Measurements from ENCODE around the gene HINT1. TPM values are rescaled to one million over a fixed set of nuclear protein-coding genes. Genes with fewer than 3 reads are reported as not detected.

The HINT1 gene
- polyA plus RNA-seq, 3 donors: 148 to 223 (median 191) TPM

DNA sequence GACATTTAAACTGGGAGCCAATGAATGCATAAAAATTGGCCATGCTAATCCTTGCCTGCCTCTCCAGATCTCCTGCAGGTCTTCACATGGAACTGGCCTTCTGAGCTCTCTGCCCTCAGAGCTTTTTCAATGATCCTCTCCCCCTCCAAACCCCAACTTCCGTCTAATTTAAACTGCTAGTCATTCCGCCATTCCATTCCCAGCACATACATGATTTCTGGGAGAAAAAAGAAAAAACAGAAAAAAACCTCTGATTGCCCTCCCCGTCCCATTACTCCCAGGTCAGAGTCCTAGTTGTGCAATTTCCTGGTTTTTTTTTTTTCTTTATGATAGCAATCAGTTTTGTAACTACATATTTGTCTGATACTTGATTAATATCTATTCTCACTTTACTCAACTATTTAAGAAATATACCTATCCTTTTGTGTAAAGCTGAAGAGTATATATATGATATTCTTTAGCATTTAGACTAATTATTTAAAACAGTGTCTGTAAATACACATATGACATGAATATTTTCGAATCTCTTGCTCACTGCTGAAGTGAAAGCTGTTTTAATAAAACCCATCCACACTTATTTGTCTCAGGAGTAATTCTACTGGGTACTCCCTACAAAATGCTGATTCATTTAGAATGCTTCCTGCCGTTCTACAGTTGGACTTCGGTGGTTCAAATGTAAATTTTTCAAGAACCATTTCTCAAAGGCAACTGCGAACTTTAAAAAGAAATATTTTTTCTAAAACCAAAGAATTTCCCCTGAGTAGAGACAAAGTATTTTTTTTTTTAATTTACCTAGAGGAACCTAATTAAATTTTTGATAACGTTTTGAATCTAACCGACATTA, 1.6 kb downstream of the HINT1 start:
- no peak overlapping the region for H2AFZ ChIP-seq (ENCODE audit: insufficient read depth, low read depth, low read length, poor library complexity, severe bottlenecking)
- WGBS (ENCODE audit: insufficient coverage): 0% methylated on average over 4 of the region's 9 CpGs
- DNase-seq: peak; percentile 4 to 34 (median 16)

DNA sequence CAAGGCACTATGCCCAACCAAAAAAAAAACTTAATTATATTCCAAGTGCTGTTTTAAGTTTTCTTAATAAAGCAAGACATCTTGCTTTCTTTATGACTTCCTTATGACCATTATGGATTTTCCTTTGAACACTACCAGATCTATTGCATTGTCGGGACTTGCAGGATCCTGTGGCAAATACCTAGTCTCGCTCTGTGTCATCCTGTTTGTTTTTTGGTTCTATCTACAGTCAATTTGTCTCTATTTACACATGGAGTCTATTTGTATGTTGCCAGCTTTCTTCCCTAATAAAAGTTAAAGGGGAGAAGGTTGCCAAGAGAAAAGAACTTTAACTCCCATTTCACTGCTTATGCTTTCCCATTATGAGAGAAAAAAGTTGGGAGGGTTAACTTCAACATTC, 4.9 kb downstream of the HINT1 start:
- peaks cover 43% of the 10 kb centered on the region for H3K79me2 ChIP-seq (ENCODE audit: insufficient read depth, low read length)
- H3K4me3 Mint-ChIP-seq: no peak overlapping the region
- H3K4me1 Mint-ChIP-seq: peaks cover 14% of the 10 kb centered on the region
- no peak overlapping the region for H3K27ac ChIP-seq (ENCODE audit: low read depth in 1 of 2, low read length in 2 of 2)
- peaks cover 39 to 52% of the 10 kb centered on the region in 2 donors for H3K36me3 Mint-ChIP-seq
- DNase-seq: no peak
- TF ChIP-seq, protein P1, sequence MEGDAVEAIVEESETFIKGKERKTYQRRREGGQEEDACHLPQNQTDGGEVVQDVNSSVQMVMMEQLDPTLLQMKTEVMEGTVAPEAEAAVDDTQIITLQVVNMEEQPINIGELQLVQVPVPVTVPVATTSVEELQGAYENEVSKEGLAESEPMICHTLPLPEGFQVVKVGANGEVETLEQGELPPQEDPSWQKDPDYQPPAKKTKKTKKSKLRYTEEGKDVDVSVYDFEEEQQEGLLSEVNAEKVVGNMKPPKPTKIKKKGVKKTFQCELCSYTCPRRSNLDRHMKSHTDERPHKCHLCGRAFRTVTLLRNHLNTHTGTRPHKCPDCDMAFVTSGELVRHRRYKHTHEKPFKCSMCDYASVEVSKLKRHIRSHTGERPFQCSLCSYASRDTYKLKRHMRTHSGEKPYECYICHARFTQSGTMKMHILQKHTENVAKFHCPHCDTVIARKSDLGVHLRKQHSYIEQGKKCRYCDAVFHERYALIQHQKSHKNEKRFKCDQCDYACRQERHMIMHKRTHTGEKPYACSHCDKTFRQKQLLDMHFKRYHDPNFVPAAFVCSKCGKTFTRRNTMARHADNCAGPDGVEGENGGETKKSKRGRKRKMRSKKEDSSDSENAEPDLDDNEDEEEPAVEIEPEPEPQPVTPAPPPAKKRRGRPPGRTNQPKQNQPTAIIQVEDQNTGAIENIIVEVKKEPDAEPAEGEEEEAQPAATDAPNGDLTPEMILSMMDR (IDR thresholded peaks at IDR 0.05): no peak
- no peak overlapping the region for H3K4me3 ChIP-seq (replicated peaks in 1 of 3; ENCODE audit: low read depth in 2 of 3, low read length in 3 of 3)
- no peak overlapping the region for H2AFZ ChIP-seq (ENCODE audit: insufficient read depth, low read depth, low read length, poor library complexity, severe bottlenecking)
- peak overlapping the region in 1 of 7 donors; percentile 35 for H3K27ac Mint-ChIP-seq
- H3K27me3 Mint-ChIP-seq (ENCODE audit: low read depth in 3 of 3): no peaks in the 10 kb centered on the region
- H3K9me3 ChIP-seq (replicated peaks in 1 of 2; ENCODE audit: control insufficient read depth in 1 of 2, insufficient read depth in 1 of 2, low read length in 2 of 2): no peaks in the 10 kb centered on the region
- H3K4me1 ChIP-seq (ENCODE audit: control insufficient read depth in 1 of 2, insufficient read depth in 2 of 2, low read length in 2 of 2): peaks cover 13 to 21% of the 10 kb centered on the region in 2 donors
- H4K20me1 ChIP-seq (ENCODE audit: insufficient read depth, low read length): peaks cover 7% of the 10 kb centered on the region
- intact Hi-C loops (cut with micrococcal nuclease): loop anchor here (5.0 to 10.0 kb wide), 2 partner anchors 95 to 222 kb away; no protein-coding TSS in a partner anchor
- WGBS (ENCODE audit: insufficient coverage): no CpG with 5 or more reads among the region's 2 CpGs
- no peak overlapping the region for H3K9ac ChIP-seq (ENCODE audit: insufficient read depth, low read length, poor library complexity, severe bottlenecking)
- no peaks in the 10 kb centered on the region for H3K27me3 ChIP-seq (ENCODE audit: control insufficient read depth in 2 of 2, insufficient read depth in 2 of 2, low read length in 2 of 2)
- peaks cover 0 to 2% (median 0%) of the 10 kb centered on the region in 7 donors for H3K9me3 Mint-ChIP-seq
- peaks cover 41 to 50% of the 10 kb centered on the region in 2 donors for H3K36me3 ChIP-seq (replicated peaks in 1 of 2; ENCODE audit: control insufficient read depth in 1 of 2, insufficient read depth in 2 of 2, low read length in 2 of 2)
- H3K4me2 ChIP-seq (replicated peaks; ENCODE audit: extremely low read depth, low read length, poor library complexity, severe bottlenecking): no peak overlapping the region

More for the DNA sequence above, 1.6 kb downstream of the HINT1 start:
- peak overlapping the region; percentile 80 to 94 (median 92) for H3K27ac Mint-ChIP-seq
- peaks cover 22% of the 10 kb centered on the region for H3K4me1 Mint-ChIP-seq
- H3K9ac ChIP-seq (ENCODE audit: insufficient read depth, low read length, poor library complexity, severe bottlenecking): peak overlapping the region; percentile 75
- H3K4me2 ChIP-seq (replicated peaks; ENCODE audit: extremely low read depth, low read length, poor library complexity, severe bottlenecking): peak overlapping the region; percentile 90
- H3K27me3 ChIP-seq (ENCODE audit: control insufficient read depth in 2 of 2, insufficient read depth in 2 of 2, low read length in 2 of 2): no peaks in the 10 kb centered on the region
- intact Hi-C loops (cut with micrococcal nuclease): loop anchor here (5.0 to 10.0 kb wide), 2 partner anchors 91 to 219 kb away; no protein-coding TSS in a partner anchor
- peaks cover 7% of the 10 kb centered on the region for H4K20me1 ChIP-seq (ENCODE audit: insufficient read depth, low read length)
- no peaks in the 10 kb centered on the region for H3K9me3 Mint-ChIP-seq
- H3K4me1 ChIP-seq (ENCODE audit: control insufficient read depth in 1 of 2, insufficient read depth in 2 of 2, low read length in 2 of 2): peaks cover 19 to 28% of the 10 kb centered on the region in 2 donors
- peak overlapping the region; percentile 60 to 93 (median 84) for H3K4me3 ChIP-seq (replicated peaks in 1 of 3; ENCODE audit: low read depth in 2 of 3, low read length in 3 of 3)
- peak overlapping the region; percentile 82 to 94 for H3K4me3 Mint-ChIP-seq
- H3K27ac ChIP-seq (ENCODE audit: low read depth in 1 of 2, low read length in 2 of 2): peak overlapping the region; percentile 93 to 97
- H3K36me3 Mint-ChIP-seq: peaks cover 31 to 38% of the 10 kb centered on the region in 2 donors
- no peaks in the 10 kb centered on the region for H3K9me3 ChIP-seq (replicated peaks in 1 of 2; ENCODE audit: control insufficient read depth in 1 of 2, insufficient read depth in 1 of 2, low read length in 2 of 2)
- peaks cover 35 to 41% of the 10 kb centered on the region in 2 donors for H3K36me3 ChIP-seq (replicated peaks in 1 of 2; ENCODE audit: control insufficient read depth in 1 of 2, insufficient read depth in 2 of 2, low read length in 2 of 2)
- H3K27me3 Mint-ChIP-seq (ENCODE audit: low read depth in 3 of 3): peaks cover 0 to 2% (median 0%) of the 10 kb centered on the region in 3 donors
- TF ChIP-seq, protein P1 (IDR thresholded peaks at IDR 0.05): no peak
- peaks cover 43% of the 10 kb centered on the region for H3K79me2 ChIP-seq (ENCODE audit: insufficient read depth, low read length)

Measured in CD14-positive monocyte (primary cell).